HEK293 (cell line): ENCODE measurements around the gene MDGA2.

Source experiments
- CTCF ChIA-PET: fragments of 350-600 bp; formaldehyde crosslinking; extraction: SDS; loops from one replicate; lab custom pipeline; 2021; ENCODE audit warnings: antibody characterized with exemption; lab: Yijun Ruan, JAX
- POLR2A ChIA-PET: fragments of 300-600 bp; formaldehyde crosslinking; extraction: SDS; loops from one replicate; lab custom pipeline; 2020; ENCODE audit warnings: antibody characterized with exemption, inconsistent platforms; lab: Yijun Ruan, JAX
- H3K27ac ChIP-seq: fragments of 200-500 bp; sonication (Bioruptor generic); 2 replicates; pipeline ENCODE4 v1.5.1; 2014; ENCODE audit warnings: low read depth, low read length, control low read depth, inconsistent platforms; ENCODE audit errors: extremely low read depth
- H3K36me3 ChIP-seq, 2 experiments: fragments of 200-500 bp in 1 of 2; sonication (Bioruptor generic) in 1 of 2; 1 replicate in 1 of 2; 2 replicates in 1 of 2; pipeline ENCODE4 v1.5.1; 2014 to 2017; ENCODE audit warnings: inconsistent platforms in 2 of 2, low read length in 2 of 2; ENCODE audit not compliant: control insufficient read depth in 2 of 2, insufficient read depth in 1 of 2
- H3K4me1 ChIP-seq: fragments of 200-500 bp; sonication (Bioruptor generic); 2 replicates; pipeline ENCODE4 v1.5.1; 2014; ENCODE audit warnings: mild to moderate bottlenecking, low read length, inconsistent platforms; ENCODE audit not compliant: control insufficient read depth, insufficient read depth
- H3K4me3 ChIP-seq: 2 replicates; pipeline ENCODE4 v1.5.1; 2011; ENCODE audit warnings: low read depth, mild to moderate bottlenecking, control low read depth, low read length, moderate library complexity
- H3K9me3 ChIP-seq: fragments of 200-500 bp; sonication (Bioruptor generic); 2 replicates; pipeline ENCODE4 v1.5.1; 2014; ENCODE audit warnings: low read depth, low read length, inconsistent platforms; ENCODE audit not compliant: control insufficient read depth, insufficient read depth
- ATF2 ChIP-seq: fragments of 450-650 bp; formaldehyde crosslinking; IDR thresholded peaks from 2 replicates; pipeline ENCODE4 v1.5.1; 2016; ENCODE audit warnings: missing biosample characterization, missing genetic modification characterization, low read depth
- HOXD13 ChIP-seq: sonication (generic); formaldehyde crosslinking; IDR thresholded peaks from 2 replicates; pipeline ENCODE4 v1.8.0; 2022; ENCODE audit warnings: missing genetic modification reagents, borderline replicate concordance
- PRDM4 ChIP-seq: fragments of 450-650 bp; formaldehyde crosslinking; IDR thresholded peaks from 2 replicates; pipeline ENCODE4 v1.5.1; 2017; ENCODE audit warnings: missing biosample characterization, missing genetic modification characterization
- REST ChIP-seq: fragments of 450-650 bp; formaldehyde crosslinking; IDR thresholded peaks from 2 replicates; pipeline ENCODE4 v1.5.1; 2016; ENCODE audit warnings: missing biosample characterization, missing genetic modification characterization
- ZNF174 ChIP-seq: fragments of 450-650 bp; formaldehyde crosslinking; IDR thresholded peaks from 2 replicates; pipeline ENCODE4 v1.5.0; 2017; ENCODE audit warnings: missing biosample characterization, mild to moderate bottlenecking, missing genetic modification characterization
- ZNF239 ChIP-seq: fragments of 450-650 bp; formaldehyde crosslinking; IDR thresholded peaks from 2 replicates; pipeline ENCODE4 v1.5.1; 2016; ENCODE audit warnings: missing biosample characterization, missing genetic modification characterization
- ZNF266 ChIP-seq: fragments of 450-650 bp; formaldehyde crosslinking; IDR thresholded peaks from 2 replicates; pipeline ENCODE4 v1.5.1; 2016; ENCODE audit warnings: missing biosample characterization, missing genetic modification characterization, low read depth
- ZNF280D ChIP-seq: fragments of 450-650 bp; formaldehyde crosslinking; IDR thresholded peaks from 2 replicates; pipeline ENCODE4 v1.5.1; 2016; ENCODE audit warnings: missing biosample characterization, missing genetic modification characterization
- ZNF302 ChIP-seq: fragments of 450-650 bp; formaldehyde crosslinking; IDR thresholded peaks from 2 replicates; pipeline ENCODE4 v1.5.1; 2016; ENCODE audit warnings: missing biosample characterization, missing genetic modification characterization, low read depth
- ZNF404 ChIP-seq: fragments of 450-650 bp; formaldehyde crosslinking; IDR thresholded peaks from 2 replicates; pipeline ENCODE4 v1.5.1; 2017; ENCODE audit warnings: missing biosample characterization, missing genetic modification characterization
- ZNF473 ChIP-seq: fragments of 450-650 bp; formaldehyde crosslinking; IDR thresholded peaks from 2 replicates; pipeline ENCODE4 v1.5.1; 2017; ENCODE audit warnings: missing biosample characterization, missing genetic modification characterization
- ZNF514 ChIP-seq: fragments of 450-650 bp; formaldehyde crosslinking; IDR thresholded peaks from 2 replicates; pipeline ENCODE4 v1.5.1; 2016; ENCODE audit warnings: missing biosample characterization, missing genetic modification characterization
- ZNF548 ChIP-seq: fragments of 450-650 bp; formaldehyde crosslinking; IDR thresholded peaks from 2 replicates; pipeline ENCODE4 v1.5.1; 2016; ENCODE audit warnings: missing biosample characterization, missing genetic modification characterization
- ZNF626 ChIP-seq: fragments of 450-650 bp; sonication (Bioruptor Pico); formaldehyde crosslinking; IDR thresholded peaks from 2 replicates; pipeline ENCODE4 v1.5.1; 2018; ENCODE audit warnings: missing biosample characterization, missing genetic modification characterization, inconsistent platforms
- ZNF692 ChIP-seq: fragments of 450-650 bp; formaldehyde crosslinking; IDR thresholded peaks from 2 replicates; pipeline ENCODE4 v1.5.1; 2016; ENCODE audit warnings: missing biosample characterization, missing genetic modification characterization
- ZNF707 ChIP-seq: fragments of 450-650 bp; formaldehyde crosslinking; IDR thresholded peaks from 2 replicates; pipeline ENCODE4 v1.5.1; 2016; ENCODE audit warnings: missing biosample characterization, missing genetic modification characterization
- ZNF830 ChIP-seq: fragments of 450-650 bp; IDR thresholded peaks from 2 replicates; pipeline ENCODE4 v1.5.0; 2018; ENCODE audit warnings: missing biosample characterization, missing genetic modification characterization, low read depth, mild to moderate bottlenecking, moderate library complexity
- ZSCAN5A ChIP-seq: fragments of 450-650 bp; formaldehyde crosslinking; IDR thresholded peaks from 2 replicates; pipeline ENCODE4 v1.5.1; 2016; ENCODE audit warnings: missing biosample characterization, missing genetic modification characterization
- ZXDB ChIP-seq: fragments of 450-650 bp; formaldehyde crosslinking; IDR thresholded peaks from 2 replicates; pipeline ENCODE4 v1.5.1; 2016; ENCODE audit warnings: missing biosample characterization, missing genetic modification characterization

Gene MDGA2

GRCh38 chr14:47060050-47060449 lies 615.4 kb downstream of the MDGA2 start:
- TF ChIP-seq ZNF302 (tag by site-specific recombination), result no peak
- no peak for TF ChIP-seq ZSCAN5A
- no peak for TF ChIP-seq ZNF514 (tag by site-specific recombination)
- TF ChIP-seq ZNF174 (tag by site-specific recombination), result no peak
- no peak for TF ChIP-seq HOXD13 (CRISPR knock-in tag)
- no peak for TF ChIP-seq ZNF626 (tag by site-specific recombination)
- no peak for TF ChIP-seq ZNF473 (tag by site-specific recombination)
- no peak for TF ChIP-seq ZNF707 (tag by site-specific recombination)
- no peak for TF ChIP-seq ZNF692 (tag by site-specific recombination)
- TF ChIP-seq ZNF239 (tag by site-specific recombination), result no peak
- no peak for TF ChIP-seq ZNF280D (tag by site-specific recombination)
- TF ChIP-seq ZXDB (tag by site-specific recombination), result no peak
- TF ChIP-seq PRDM4, result no peak
- no peak for TF ChIP-seq ZNF830
- no peak for TF ChIP-seq ZNF548 (tag by site-specific recombination)
- no peak for TF ChIP-seq ATF2 (tag by site-specific recombination)
- no peak for TF ChIP-seq ZNF266
- TF ChIP-seq REST (tag by site-specific recombination), result no peak
- no peak for TF ChIP-seq ZNF404 (tag by site-specific recombination)
- H3K9me3 ChIP-seq, result no peaks in the 10 kb centered on the region
- ChIA-PET POLR2A (no interaction called here), CTCF (no interaction called here)
- H3K4me1 ChIP-seq, result no peaks in the 10 kb centered on the region
- no peaks in the 10 kb centered on the region for H3K36me3 ChIP-seq
- no peak overlapping the region for H3K27ac ChIP-seq
- no peak overlapping the region for H3K4me3 ChIP-seq
